Activated CD8-positive, alpha-beta memory T cell treated with anti-CD3 and anti-CD28 coated beads for 48 hours (primary cell): ENCODE data around the gene EFCAB5.
"Not testable (repeated sequence)": the region's sequence is repeated elsewhere in the genome, so short reads cannot be mapped to it uniquely, and the experiment has no call there.

Source experiments
- DNase-seq, 3 experiments: peaks; one replicate each; pipeline ENCODE4 v3.0.0-alpha.2; 2020; ENCODE audit warnings: low read depth in 2 of 3, low spot score in 2 of 3

The EFCAB5 gene

GRCh38 chr17:29933379-29933778 is 8.1 kb upstream of the EFCAB5 start:
- DNase-seq: no peak

- DNase-seq: not testable (repeated sequence)
Observed at GRCh38 chr17:29935909-29936308, 5.5 kb upstream of the EFCAB5 start.

- no peak for DNase-seq
Observed at GRCh38 chr17:29936724-29937123, 4.7 kb upstream of the EFCAB5 start.

GRCh38 chr17:29945281-29945680 is 3.8 kb downstream of the EFCAB5 start:
- no peak for DNase-seq

GRCh38 chr17:29948448-29949215 is 7.2 kb downstream of the EFCAB5 start:
- no peak for DNase-seq

- DNase-seq: no peak
Observed at GRCh38 chr17:29949696-29950095, 8.3 kb downstream of the EFCAB5 start.

GRCh38 chr17:29954405-29954804 is 13.0 kb downstream of the EFCAB5 start:
- no peak for DNase-seq

- no peak for DNase-seq
Observed at GRCh38 chr17:29956225-29956624, 14.8 kb downstream of the EFCAB5 start.

- not testable (repeated sequence) for DNase-seq
Observed at GRCh38 chr17:29957488-29957887, 16.1 kb downstream of the EFCAB5 start.

GRCh38 chr17:29958947-29959657 is 17.7 kb downstream of the EFCAB5 start:
- DNase-seq: no peak

GRCh38 chr17:29959658-29960337 is 18.4 kb downstream of the EFCAB5 start:
- DNase-seq: no peak

- DNase-seq: no peak
Observed at GRCh38 chr17:29962656-29963055, 21.2 kb downstream of the EFCAB5 start.

- DNase-seq: no peak
Observed at GRCh38 chr17:29968271-29968670, 26.8 kb downstream of the EFCAB5 start.

GRCh38 chr17:29972277-29972676 is 30.8 kb downstream of the EFCAB5 start:
- no peak for DNase-seq

GRCh38 chr17:29973005-29973404 is 31.6 kb downstream of the EFCAB5 start:
- no peak for DNase-seq

GRCh38 chr17:29977836-29978235 is 36.4 kb downstream of the EFCAB5 start:
- DNase-seq: no peak

GRCh38 chr17:29980261-29980660 is 38.8 kb downstream of the EFCAB5 start:
- no peak for DNase-seq

- no peak for DNase-seq
Observed at GRCh38 chr17:29982991-29983653, 41.7 kb downstream of the EFCAB5 start.

- DNase-seq: no peak
Observed at GRCh38 chr17:29996458-29996857, 55.0 kb downstream of the EFCAB5 start.

GRCh38 chr17:30000001-30000754 is 58.7 kb downstream of the EFCAB5 start:
- DNase-seq: no peak

GRCh38 chr17:30000755-30001257 is 59.4 kb downstream of the EFCAB5 start:
- no peak for DNase-seq
